DMS 273 treated with DMSO at 0.1 percent for 48 hours (cell line): ENCODE data around the gene NCOA6.

Experiments used
- DNase-seq: peaks from one replicate; lab custom pipeline; 2025; lab: John Stamatoyannopoulos, UW

Gene NCOA6

GRCh38 chr20:34704177-34705007 is 121.1 kb downstream of the NCOA6 start, which contains the start of gene TP53INP2:
Gene TP53INP2 (plus strand): TSS chr20:34704344. CDS start chr20:34708740, 4,396 bp downstream.
- peak; percentile 76 for DNase-seq

DNA sequence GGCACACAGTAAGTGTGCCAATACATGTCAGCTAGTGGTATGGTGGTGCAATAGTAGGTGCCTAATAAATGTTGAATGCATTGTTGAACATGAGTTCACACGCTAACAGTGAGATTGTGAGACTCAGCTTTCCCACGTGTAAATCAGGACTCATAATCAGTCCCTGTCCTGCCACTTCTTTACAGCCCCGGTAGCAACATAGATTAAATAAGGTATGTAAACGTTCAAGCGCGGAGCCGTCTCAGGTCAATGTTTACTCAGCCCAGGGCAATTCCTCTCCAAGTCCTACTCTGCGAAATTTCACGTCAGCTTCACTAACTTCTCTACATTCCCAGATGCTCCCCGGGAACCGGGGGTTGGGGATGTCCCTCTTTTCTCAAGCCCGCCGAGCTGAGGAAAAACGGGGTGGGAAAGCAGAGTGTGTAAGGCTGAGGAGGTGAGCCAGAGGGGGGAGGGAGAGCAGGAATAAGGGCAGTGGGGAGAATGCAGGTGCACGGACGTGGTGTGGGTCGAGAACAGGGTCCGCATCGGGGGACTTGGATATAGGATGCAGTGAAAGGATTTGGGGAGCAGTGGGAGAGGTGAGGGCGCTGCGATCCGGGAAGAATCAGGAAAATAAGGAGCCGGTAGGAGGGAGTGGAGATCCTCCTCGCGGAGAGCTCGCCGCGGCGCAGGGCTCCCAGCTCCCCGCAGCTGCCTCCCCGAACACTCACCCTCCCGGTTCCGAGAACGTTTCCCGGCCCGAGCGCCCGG is 121.9 kb downstream of the NCOA6 start:
- DNase-seq, result no peak

GRCh38 chr20:34703061-34703423 is 122.4 kb downstream of the NCOA6 start:
- DNase-seq, result no peak

DNA sequence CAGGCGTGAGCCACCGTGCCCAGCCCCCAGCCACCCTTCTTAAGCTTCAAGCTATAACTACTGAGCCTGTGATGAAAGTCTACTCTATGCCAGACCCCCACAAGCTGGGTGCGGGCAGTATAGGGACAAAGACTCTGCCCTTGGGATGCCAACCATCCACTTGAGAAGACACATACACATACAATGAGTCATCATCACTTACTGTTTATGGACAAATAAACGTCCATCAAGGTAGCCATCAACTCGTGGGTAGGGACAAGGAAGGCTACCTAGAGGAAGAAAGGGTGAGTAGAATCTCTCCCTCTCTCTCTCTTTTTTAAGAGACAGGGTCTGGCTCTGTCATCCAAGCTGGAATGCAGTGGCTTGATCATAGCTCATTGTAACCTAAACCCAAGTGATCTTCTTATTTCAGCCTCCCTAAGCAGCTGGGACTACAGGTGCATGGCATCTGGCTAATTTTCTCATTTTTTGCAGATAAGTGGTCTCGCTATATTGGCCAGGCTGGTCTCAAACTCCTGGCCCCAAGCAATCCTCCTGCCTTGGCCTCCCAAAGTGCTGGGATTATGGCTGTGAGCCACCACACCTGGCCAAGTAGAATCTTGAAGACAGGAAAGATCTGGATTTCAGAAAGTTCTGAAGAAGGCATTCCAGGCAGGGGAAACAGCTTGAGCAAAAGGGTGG is 123.9 kb downstream of the NCOA6 start:
- DNase-seq, result no peak

DNA sequence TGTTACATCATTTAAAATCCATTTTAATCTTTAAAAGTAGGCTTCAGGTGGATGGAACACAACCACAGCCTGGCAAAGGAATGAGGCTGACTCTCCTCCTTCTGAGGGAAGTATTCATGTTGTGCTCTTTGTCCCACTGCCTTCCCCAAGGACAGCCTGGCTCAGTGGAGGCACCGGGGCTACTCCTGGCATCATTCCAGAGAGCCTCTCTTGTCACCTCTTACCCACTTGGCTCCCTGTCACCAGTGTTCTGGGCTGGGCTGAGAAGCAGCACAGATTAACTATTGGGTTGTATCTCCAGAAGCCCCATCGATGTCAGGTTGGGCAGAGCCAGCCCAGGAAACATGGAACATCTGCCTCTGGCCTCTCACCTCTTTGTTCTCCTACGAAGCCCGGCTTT is 132.0 kb downstream of the NCOA6 start:
- DNase-seq, result no peak

- DNase-seq, result no peak
Measured at GRCh38 chr20:34691838-34692237, 133.6 kb downstream of the NCOA6 start.

DNA sequence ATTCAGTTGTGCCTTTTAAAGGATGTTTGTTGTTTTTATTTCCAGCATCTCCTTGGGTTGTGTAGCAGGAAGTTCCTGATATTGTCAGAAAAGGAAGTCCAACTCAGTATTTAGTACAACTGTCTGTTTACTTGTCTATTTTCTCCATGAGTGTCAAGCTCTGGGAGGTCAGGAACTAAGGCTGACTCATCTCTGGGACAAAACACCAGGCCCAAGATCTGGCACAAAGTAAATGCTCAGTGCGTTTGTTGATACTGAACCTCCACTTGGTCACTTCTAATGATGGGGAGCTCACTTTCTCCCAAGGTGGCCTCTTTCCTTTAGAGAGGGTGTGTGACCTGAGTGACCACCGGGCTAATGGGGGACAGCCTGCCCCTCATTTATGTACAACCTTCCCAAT is 136.0 kb downstream of the NCOA6 start:
- no peak for DNase-seq

- no peak for DNase-seq
Measured at GRCh38 chr20:34683667-34684066, 141.8 kb downstream of the NCOA6 start.

- no peak for DNase-seq
Measured at GRCh38 chr20:34680586-34681175, 144.8 kb downstream of the NCOA6 start.

DNA sequence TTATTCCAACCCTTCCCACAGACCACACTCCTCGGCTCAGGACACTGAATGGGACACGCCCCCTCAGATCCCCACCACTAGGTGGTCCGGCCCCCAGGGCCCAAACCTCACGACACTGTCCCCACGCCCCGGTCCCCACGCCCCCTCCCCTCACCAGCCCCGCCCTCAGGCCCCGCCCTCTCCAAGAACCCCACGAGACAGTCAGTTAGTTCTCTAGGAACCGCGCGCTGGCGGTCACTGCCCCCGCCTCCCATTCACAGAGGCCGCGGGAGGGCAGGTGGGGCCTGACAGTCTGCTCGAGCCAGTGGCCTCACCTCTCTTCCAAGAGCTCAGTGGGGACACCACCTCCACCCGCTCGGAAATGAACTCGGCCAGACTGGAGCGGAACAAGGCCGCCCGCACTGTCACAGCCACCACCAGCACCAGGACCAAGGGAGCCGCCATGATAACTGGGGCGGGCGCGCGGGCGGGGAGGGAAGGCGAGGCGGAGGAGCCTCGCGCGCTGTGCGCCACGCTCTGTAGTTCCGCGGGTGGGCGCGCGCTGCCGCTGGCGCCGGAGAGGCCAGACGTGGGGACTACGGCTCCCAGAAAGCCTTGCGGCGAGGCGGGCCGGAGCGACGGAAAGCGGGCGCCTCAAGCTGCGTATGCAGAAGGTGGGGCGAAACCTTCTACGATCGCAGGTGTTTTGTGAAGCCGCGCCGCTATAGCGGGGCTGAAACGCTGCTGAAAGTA is 148.6 kb downstream of the NCOA6 start, which contains the start of gene PIGU:
Gene PIGU (minus strand): TSS at position 451 of the 732 bp plus-strand sequence. CDS start 7 bp downstream, at position 444.
- peak; percentile 87 for DNase-seq

- DNase-seq, result no peak
Measured at GRCh38 chr20:34675993-34676641, 149.3 kb downstream of the NCOA6 start.

- DNase-seq, result no peak
Measured at GRCh38 chr20:34675561-34675960, 149.9 kb downstream of the NCOA6 start.

GRCh38 chr20:34673412-34673811 is 152.0 kb downstream of the NCOA6 start:
- no peak for DNase-seq

- no peak for DNase-seq
Measured at GRCh38 chr20:34669094-34669493, 156.4 kb downstream of the NCOA6 start.
